ENCODE measurements around the gene NKG7. TPM values are rescaled to one million over a fixed set of nuclear protein-coding genes. Genes with fewer than 3 reads are reported as not detected.
A peak's percentile ranks its signal among the peaks of the same experiment; 100 is the strongest.

NKG7 gene
- total RNA-seq, 1 experiment from 2014 or later: not detected

GRCh38 chr19:51365211-51365964 is 7.1 kb downstream of the NKG7 start:
- peak; percentile 25 to 41 for DNase-seq
- ChIA-PET CTCF (no interaction called here), POLR2A (ENCODE audit: unreplicated experiment) (interaction anchor here (1.2 kb wide), 1 partner anchor 26 kb away, joined by 8 read pairs; no protein-coding TSS in a partner anchor)
- H3K4me3 ChIP-seq: peak overlapping the region; percentile 92
- H3K4me1 ChIP-seq (replicated peaks; ENCODE audit: insufficient read depth): peaks cover 36% of the 10 kb centered on the region
- TF ChIP-seq EZH2 (IDR thresholded peaks at IDR 0.05; ENCODE audit: low read depth): no peak
- TF ChIP-seq, protein P1, sequence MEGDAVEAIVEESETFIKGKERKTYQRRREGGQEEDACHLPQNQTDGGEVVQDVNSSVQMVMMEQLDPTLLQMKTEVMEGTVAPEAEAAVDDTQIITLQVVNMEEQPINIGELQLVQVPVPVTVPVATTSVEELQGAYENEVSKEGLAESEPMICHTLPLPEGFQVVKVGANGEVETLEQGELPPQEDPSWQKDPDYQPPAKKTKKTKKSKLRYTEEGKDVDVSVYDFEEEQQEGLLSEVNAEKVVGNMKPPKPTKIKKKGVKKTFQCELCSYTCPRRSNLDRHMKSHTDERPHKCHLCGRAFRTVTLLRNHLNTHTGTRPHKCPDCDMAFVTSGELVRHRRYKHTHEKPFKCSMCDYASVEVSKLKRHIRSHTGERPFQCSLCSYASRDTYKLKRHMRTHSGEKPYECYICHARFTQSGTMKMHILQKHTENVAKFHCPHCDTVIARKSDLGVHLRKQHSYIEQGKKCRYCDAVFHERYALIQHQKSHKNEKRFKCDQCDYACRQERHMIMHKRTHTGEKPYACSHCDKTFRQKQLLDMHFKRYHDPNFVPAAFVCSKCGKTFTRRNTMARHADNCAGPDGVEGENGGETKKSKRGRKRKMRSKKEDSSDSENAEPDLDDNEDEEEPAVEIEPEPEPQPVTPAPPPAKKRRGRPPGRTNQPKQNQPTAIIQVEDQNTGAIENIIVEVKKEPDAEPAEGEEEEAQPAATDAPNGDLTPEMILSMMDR (conservative IDR thresholded peaks at IDR 0.05): no peak; the same call in 1 of the 2 replicates
- peak overlapping the region; percentile 88 for H2AFZ ChIP-seq
- peaks cover 42% of the 10 kb centered on the region for H3K79me2 ChIP-seq (ENCODE audit: low read depth)
- peaks cover 7% of the 10 kb centered on the region; the same call in 1 of the 2 replicates for H4K20me1 ChIP-seq (ENCODE audit: insufficient read depth)
- BruUV-seq (replicated peaks): no TSS peak
- intact Hi-C loops (cut with micrococcal nuclease; ENCODE audit: unreplicated experiment): loop anchor here (5.0 to 10.0 kb wide), 2 partner anchors 319 to 337 kb away; no protein-coding TSS in a partner anchor
- H3K36me3 ChIP-seq (ENCODE audit: low read depth): no peaks in the 10 kb centered on the region
- peaks cover 31% of the 10 kb centered on the region for H3F3A ChIP-seq (ENCODE audit: insufficient read depth, low read depth)
- H3K27ac ChIP-seq: peak overlapping the region; percentile 17
- no peaks in the 10 kb centered on the region for H3K9me2 ChIP-seq (ENCODE audit: insufficient read depth)
- no peaks in the 10 kb centered on the region for H3K9me3 ChIP-seq (ENCODE audit: insufficient read depth, low read depth)
- peak overlapping the region; percentile 84 for H3K4me2 ChIP-seq
- H3K27me3 ChIP-seq (ENCODE audit: insufficient read depth, low read depth): 0 out of 2 replicates have a peak, but pooled peaks cover 1% of the 10 kb centered on the region

DNA sequence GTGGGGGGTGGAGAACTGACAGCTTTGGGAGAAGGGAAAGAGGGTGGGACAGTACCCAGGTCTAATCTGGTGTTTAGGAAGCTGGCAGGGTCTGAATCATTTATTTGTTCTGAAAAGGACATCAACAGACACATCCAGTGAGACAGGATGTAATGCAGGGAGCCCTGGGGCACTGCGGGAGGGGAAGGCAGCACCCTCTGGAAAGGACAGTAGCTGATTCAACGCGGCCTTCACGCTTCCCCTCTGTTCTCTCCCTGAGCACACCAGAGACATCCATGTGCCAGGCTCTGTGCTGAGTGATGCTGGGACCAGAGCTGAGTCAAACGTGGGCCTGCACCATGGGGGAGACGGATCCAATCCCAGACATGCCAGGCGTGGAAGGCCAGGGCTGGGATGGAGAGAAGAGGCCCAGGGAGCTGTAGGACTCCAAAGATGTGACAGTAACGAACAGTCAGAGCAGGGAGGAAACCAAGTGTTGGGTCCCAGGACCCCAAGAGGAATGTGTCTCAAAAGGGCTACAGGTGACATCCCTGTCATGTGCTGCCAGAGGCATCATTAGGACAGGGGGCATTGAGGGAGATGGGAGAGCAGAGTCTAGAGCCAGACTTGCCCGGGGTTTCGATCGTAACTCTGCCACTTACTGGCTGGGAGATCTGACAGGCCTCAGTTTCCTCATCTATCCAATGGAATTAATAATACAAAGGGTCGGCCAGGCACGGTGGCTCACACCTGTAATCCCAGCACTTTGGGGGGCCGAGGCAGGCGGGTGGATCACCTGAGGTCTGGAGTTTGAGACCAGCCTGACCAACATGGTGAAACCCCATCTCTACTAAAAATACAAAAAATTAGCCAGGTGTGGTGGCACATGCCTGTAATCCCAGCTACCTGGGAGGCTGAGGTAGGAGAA is 8.0 kb downstream of the NKG7 start:
- peaks cover 7% of the 10 kb centered on the region; the same call in 1 of the 2 replicates for H4K20me1 ChIP-seq (ENCODE audit: insufficient read depth)
- no peak overlapping the region for H2AFZ ChIP-seq
- no peaks in the 10 kb centered on the region for H3K27me3 ChIP-seq (ENCODE audit: insufficient read depth, low read depth)
- peaks cover 42% of the 10 kb centered on the region for H3K79me2 ChIP-seq (ENCODE audit: low read depth)
- H3K4me3 ChIP-seq: no peak overlapping the region
- no peaks in the 10 kb centered on the region for H3K36me3 ChIP-seq (ENCODE audit: low read depth)
- no TSS peak for BruUV-seq (replicated peaks)
- H3F3A ChIP-seq (ENCODE audit: insufficient read depth, low read depth): peaks cover 31% of the 10 kb centered on the region
- H3K4me2 ChIP-seq: peak overlapping the region; percentile 34
- peaks cover 36% of the 10 kb centered on the region for H3K4me1 ChIP-seq (replicated peaks; ENCODE audit: insufficient read depth)
- ChIA-PET CTCF (interaction anchor here (0.6 kb wide), 1 partner anchor 329 kb away, joined by 3 read pairs; the partner anchor contains the start of gene KLK12), POLR2A (ENCODE audit: unreplicated experiment) (interaction anchor here (0.6 kb wide), 2 partner anchors 294 to 341 kb away, joined by 3 to 21 read pairs; no protein-coding TSS in a partner anchor)
- H3K9me2 ChIP-seq (ENCODE audit: insufficient read depth): no peaks in the 10 kb centered on the region
- H3K9me3 ChIP-seq (ENCODE audit: insufficient read depth, low read depth): no peaks in the 10 kb centered on the region
- TF ChIP-seq EZH2 (IDR thresholded peaks at IDR 0.05; ENCODE audit: low read depth): no peak
- TF ChIP-seq, protein P1 (conservative IDR thresholded peaks at IDR 0.05): no peak
- intact Hi-C loops (cut with micrococcal nuclease; ENCODE audit: unreplicated experiment): loop anchor here (5.0 to 10.0 kb wide), 2 partner anchors 320 to 338 kb away; no protein-coding TSS in a partner anchor
- DNase-seq: peak; percentile 19 to 44
- H3K27ac ChIP-seq: peak overlapping the region; percentile 22

DNA sequence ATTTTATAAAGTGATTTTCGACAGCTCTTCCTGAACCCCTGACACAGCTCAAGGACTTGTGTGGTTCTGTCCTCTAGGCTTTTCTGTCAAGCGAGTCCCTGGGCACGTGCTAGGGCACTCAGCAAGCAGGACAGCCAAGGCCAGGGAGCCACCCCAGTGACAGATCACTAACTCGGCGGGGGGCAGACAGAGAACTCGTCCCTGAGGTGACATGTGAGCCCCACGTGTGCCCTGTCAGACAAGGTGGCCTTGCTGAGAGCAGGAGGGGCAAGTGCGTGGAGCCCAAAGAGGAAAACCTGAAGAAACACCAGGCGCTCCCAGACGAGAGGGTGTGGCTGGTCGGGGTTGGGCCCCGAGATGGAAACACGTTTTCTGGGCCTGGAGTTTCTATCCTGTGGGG is 11.2 kb downstream of the NKG7 start:
- intact Hi-C loops (cut with micrococcal nuclease; ENCODE audit: unreplicated experiment): loop anchor here (10.0 kb wide), 1 partner anchor 324 kb away; no protein-coding TSS in a partner anchor
- no peak overlapping the region for H3K4me2 ChIP-seq
- H3K9me2 ChIP-seq (ENCODE audit: insufficient read depth): no peaks in the 10 kb centered on the region
- no peak overlapping the region for H2AFZ ChIP-seq
- H3K27me3 ChIP-seq (ENCODE audit: insufficient read depth, low read depth): no peaks in the 10 kb centered on the region
- H3K4me3 ChIP-seq: no peak overlapping the region
- peaks cover 42% of the 10 kb centered on the region for H3K79me2 ChIP-seq (ENCODE audit: low read depth)
- H3K27ac ChIP-seq: no peak overlapping the region
- no peak for DNase-seq
- H3K4me1 ChIP-seq (replicated peaks; ENCODE audit: insufficient read depth): peaks cover 31% of the 10 kb centered on the region
- ChIA-PET CTCF (interaction anchor here (0.6 kb wide), 1 partner anchor 297 kb away, joined by 3 read pairs; no protein-coding TSS in a partner anchor), POLR2A (ENCODE audit: unreplicated experiment) (no interaction called here)
- peaks cover 14% of the 10 kb centered on the region; the same call in 1 of the 2 replicates for H4K20me1 ChIP-seq (ENCODE audit: insufficient read depth)
- TF ChIP-seq EZH2 (IDR thresholded peaks at IDR 0.05; ENCODE audit: low read depth): no peak
- TF ChIP-seq, protein P1 (conservative IDR thresholded peaks at IDR 0.05): no peak
- H3F3A ChIP-seq (ENCODE audit: insufficient read depth, low read depth): peaks cover 30% of the 10 kb centered on the region; the same call in 1 of the 2 replicates
- no TSS peak for BruUV-seq (replicated peaks)
- H3K9me3 ChIP-seq (ENCODE audit: insufficient read depth, low read depth): no peaks in the 10 kb centered on the region
- H3K36me3 ChIP-seq (ENCODE audit: low read depth): no peaks in the 10 kb centered on the region
